ENCODE measurements around the gene C1QTNF7. TPM values are rescaled to one million over a fixed set of nuclear protein-coding genes. Genes with fewer than 3 reads are reported as not detected.

Gene C1QTNF7
- total RNA-seq, 1 donor from 2014 or later = 2.8 TPM

- DNase-seq = no peak
These were observed 30.8 kb downstream of the C1QTNF7 start for GRCh38 chr4:15458616-15459015.

GRCh38 chr4:15459706-15460105 is 31.9 kb downstream of the C1QTNF7 start:
- no peak for DNase-seq

GRCh38 chr4:15466596-15466995 is 38.8 kb downstream of the C1QTNF7 start:
- DNase-seq = no peak

GRCh38 chr4:15469402-15470127 is 41.7 kb downstream of the C1QTNF7 start, which contains the start of gene CC2D2A:
Gene CC2D2A, plus strand, starts transcription at chr4:15469882. Its CDS starts 6,051 bp downstream, at chr4:15475933.
- no peak for DNase-seq

GRCh38 chr4:15470128-15470475 is 42.3 kb downstream of the C1QTNF7 start:
- no peak for DNase-seq

GRCh38 chr4:15476396-15476795 is 48.6 kb downstream of the C1QTNF7 start:
- DNase-seq = no peak

GRCh38 chr4:15478724-15479088 is 50.9 kb downstream of the C1QTNF7 start:
- DNase-seq = no peak

GRCh38 chr4:15479089-15479912 is 51.5 kb downstream of the C1QTNF7 start:
- peak; percentile 68 for DNase-seq

GRCh38 chr4:15479913-15480185 is 52.0 kb downstream of the C1QTNF7 start:
- no peak for DNase-seq

- no peak for DNase-seq
These were observed 54.3 kb downstream of the C1QTNF7 start for GRCh38 chr4:15481961-15482745.

- DNase-seq = no peak
These were observed 55.0 kb downstream of the C1QTNF7 start for GRCh38 chr4:15482842-15483241.

GRCh38 chr4:15488136-15488535 is 60.3 kb downstream of the C1QTNF7 start:
- DNase-seq = no peak

GRCh38 chr4:15488658-15489470 is 61.0 kb downstream of the C1QTNF7 start:
- no peak for DNase-seq

GRCh38 chr4:15489551-15489950 is 61.7 kb downstream of the C1QTNF7 start:
- no peak for DNase-seq

GRCh38 chr4:15493411-15493810 is 65.6 kb downstream of the C1QTNF7 start:
- no peak for DNase-seq

GRCh38 chr4:15495621-15496020 is 67.8 kb downstream of the C1QTNF7 start:
- DNase-seq = no peak

Small RNA genes lying within 50 kb of the gene (small RNA-seq; reads per million reads assigned to genes)
- gene AC007016.1 = not detected

Other genes with a start within 250 kb of the C1QTNF7 start
- 19.8 TPM for gene CC2D2A, start 41.8 kb downstream of the C1QTNF7 start, total RNA-seq
- 229 TPM for gene FBXL5, start 227.3 kb downstream of the C1QTNF7 start, total RNA-seq

All from occipital lobe (tissue), 3 donors.